Occipital lobe (tissue), 3 donors: Measurements from ENCODE around the gene TMEM33. TPM values are rescaled to one million over a fixed set of nuclear protein-coding genes. Genes with fewer than 3 reads are reported as not detected.

Experiments used
- DNase-seq: peaks from one replicate; lab custom pipeline; 2025; lab: John Stamatoyannopoulos, UW
- small RNA-seq: library from RNA; depleted of rRNA; stranded (forward); fragments of <200 nt; gene quantifications from one replicate; pipeline ENCODE3, GENCODE V24; 2014
- total RNA-seq: library from RNA; depleted of rRNA; stranded (reverse); fragments of >200 nt; gene quantifications from one replicate; pipeline ENCODE4 v1.2.3, GENCODE V29; 2014

TMEM33 gene
- total RNA-seq, 1 donor from 2014 or later = 60.5 TPM

DNA sequence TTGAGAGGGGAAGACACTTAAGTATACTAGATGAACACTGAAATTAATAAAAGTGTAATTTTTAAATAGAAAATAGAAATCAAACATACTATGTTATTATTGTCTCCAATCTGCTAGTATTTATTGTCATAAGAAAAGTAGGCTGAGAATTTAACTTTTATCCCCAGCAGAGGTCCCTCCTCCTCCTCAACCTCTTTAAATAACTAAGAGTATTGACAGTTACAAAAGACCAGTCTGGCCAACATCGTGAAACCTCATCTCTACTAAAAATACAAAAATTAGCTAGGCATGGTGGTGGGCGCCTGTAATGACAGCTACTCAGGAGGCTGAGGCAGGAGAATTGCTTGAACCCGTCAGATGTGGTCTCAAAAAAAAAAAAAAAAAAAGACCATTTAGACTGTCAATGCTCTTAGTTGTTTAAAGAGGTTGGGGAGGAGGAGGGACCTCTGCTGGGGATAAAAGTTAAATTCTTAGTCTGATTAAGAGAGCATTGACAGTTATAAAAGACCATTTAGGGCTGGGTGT lies 59.3 kb downstream of the TMEM33 start:
- no peak for DNase-seq

DNA sequence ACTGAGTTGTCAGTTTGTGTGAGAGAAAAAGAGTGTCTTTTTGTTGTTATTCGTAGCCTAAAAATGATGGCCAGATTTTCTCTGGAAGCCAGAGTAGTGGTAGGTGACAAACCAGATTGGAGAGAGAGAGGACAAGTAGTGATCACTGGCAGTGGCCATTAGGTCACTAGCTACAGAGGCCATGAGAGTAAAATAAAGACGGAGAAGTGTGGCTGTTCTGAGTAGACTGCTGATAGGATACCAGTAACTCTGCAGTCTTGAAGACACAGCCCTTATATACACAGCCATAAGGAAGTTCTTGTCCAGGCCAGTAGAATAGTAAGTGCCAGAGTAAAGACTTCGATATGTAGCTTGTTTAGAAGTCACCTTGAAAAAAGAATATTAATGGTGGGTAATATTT lies 62.8 kb downstream of the TMEM33 start:
- DNase-seq = no peak

DNA sequence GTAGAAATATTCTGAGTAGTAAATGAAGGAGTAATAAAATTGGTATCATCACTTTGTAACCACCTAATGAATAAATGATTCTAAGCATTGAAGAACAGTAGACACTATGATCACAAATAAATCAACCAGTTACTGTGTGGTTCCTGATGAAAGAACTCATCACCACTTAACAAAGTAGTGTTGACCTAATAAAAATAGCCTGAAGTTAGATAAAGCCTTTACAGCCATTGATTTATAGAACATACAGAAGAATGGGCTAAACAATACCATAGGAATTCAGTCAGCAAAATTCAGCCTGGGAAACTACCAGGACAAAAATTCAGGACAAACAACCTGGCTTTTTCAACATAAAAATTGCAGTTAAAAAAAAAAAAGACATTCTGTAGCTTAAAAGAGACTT lies 64.1 kb downstream of the TMEM33 start:
- no peak for DNase-seq

DNA sequence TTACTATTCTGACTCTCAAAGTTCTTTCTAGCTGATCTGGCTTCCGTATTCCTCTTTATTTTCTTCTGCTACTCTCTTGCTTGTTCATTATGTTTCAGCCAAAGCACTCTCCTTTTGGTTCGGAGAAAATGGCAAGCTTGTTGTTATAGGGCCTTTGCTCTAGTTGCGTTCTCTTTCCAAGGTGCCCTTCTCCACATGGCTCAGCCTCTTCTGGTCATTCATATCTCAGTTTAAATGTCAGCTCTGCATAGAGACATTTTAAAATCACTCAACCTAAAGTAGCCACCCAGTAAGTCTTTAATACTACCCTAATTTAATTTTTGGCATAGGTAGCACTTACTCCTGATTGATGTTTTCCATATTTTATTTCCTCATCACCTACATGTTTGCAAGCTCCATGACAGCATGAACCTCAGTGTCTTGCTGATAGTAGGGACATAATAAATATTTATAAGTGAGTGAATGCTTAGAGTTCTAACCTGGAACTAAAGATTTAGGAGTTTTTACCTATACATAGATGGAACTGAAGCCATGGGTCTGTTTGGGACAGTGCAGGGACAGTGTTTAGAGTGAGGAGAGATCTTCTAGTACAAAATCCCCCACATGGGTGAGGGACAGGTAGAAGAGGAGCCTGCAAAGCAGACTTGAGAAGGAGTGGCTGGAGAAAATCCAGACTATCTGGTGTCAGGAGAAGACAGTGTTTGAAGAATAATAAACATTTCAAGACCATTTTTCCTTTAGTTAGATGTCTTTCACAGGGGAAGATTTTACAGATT lies 73.0 kb downstream of the TMEM33 start:
- no peak for DNase-seq

Small RNA genes lying within 50 kb of the gene (small RNA-seq; reads per million reads assigned to genes)
- not detected for gene AC108210.2

Other genes starting within 250 kb of the TMEM33 start
- not detected for gene PHOX2B, start 186.7 kb upstream of the TMEM33 start, total RNA-seq
- under 0.01 TPM for gene DCAF4L1, start 46.3 kb downstream of the TMEM33 start, total RNA-seq
- gene SLC30A9, start 55.1 kb downstream of the TMEM33 start, total RNA-seq = 116 TPM
- 11.5 TPM for gene BEND4, start 217.2 kb downstream of the TMEM33 start, total RNA-seq